Activated CD4-positive, alpha-beta memory T cell treated with anti-CD3 and anti-CD28 coated beads for 36 hours (primary cell): ENCODE measurements around the gene NPS. TPM values are rescaled to one million over a fixed set of nuclear protein-coding genes. Genes with fewer than 3 reads are reported as not detected.

Source experiments
- CTCF ChIA-PET: fragments of 350-600 bp; sonication (Branson Sonifier 250); formaldehyde crosslinking; loops from one replicate; lab custom pipeline; 2021; ENCODE audit warnings: antibody characterized with exemption, inconsistent platforms; lab: Charles Lee
- POLR2A ChIA-PET: fragments of 350-600 bp; sonication (Branson Sonifier 250); formaldehyde crosslinking; loops from one replicate; lab custom pipeline; 2021; ENCODE audit warnings: antibody characterized with exemption; lab: Charles Lee
- DNase-seq: peaks from one replicate; pipeline ENCODE4 v3.0.0-alpha.2; 2020
- H3K27ac Mint-ChIP-seq: one replicate; pipeline ENCODE4 v1.8.0; 2021; ENCODE audit warnings: mixed read lengths
- H3K27me3 Mint-ChIP-seq: one replicate; pipeline ENCODE4 v1.8.0; 2021; ENCODE audit warnings: mixed read lengths
- H3K36me3 Mint-ChIP-seq: one replicate; pipeline ENCODE4 v1.8.0; 2021; ENCODE audit warnings: mixed read lengths
- H3K4me1 Mint-ChIP-seq: one replicate; pipeline ENCODE4 v1.8.0; 2021; ENCODE audit warnings: low read depth, mixed read lengths
- H3K4me3 Mint-ChIP-seq: one replicate; pipeline ENCODE4 v1.8.0; 2021; ENCODE audit warnings: mild to moderate bottlenecking, mixed read lengths
- H3K9me3 Mint-ChIP-seq: one replicate; pipeline ENCODE4 v1.8.0; 2021; ENCODE audit warnings: mixed read lengths
- intact Hi-C: fragments of 100-400 bp; cut with micrococcal nuclease; formaldehyde crosslinking; loops from one replicate; pipeline ENCODE4 v1.15.1; 2023
- total RNA-seq, 2 experiments: library from RNA; stranded (reverse); gene quantifications; one replicate each; pipeline ENCODE4 v1.2.3, GENCODE V29; 2021

The NPS gene
- total RNA-seq, 2 experiments from 2014 or later, result not detected

GRCh38 chr10:127534074-127534473, 15.0 kb upstream of the NPS start:
- Mint-ChIP-seq H3K36me3 (no peaks in the 10 kb centered on the region), H3K4me1 (no peaks in the 10 kb centered on the region), H3K9me3 (no peaks in the 10 kb centered on the region), H3K4me3 (no peak overlapping the region), H3K27me3 (no peaks in the 10 kb centered on the region), H3K27ac (no peak overlapping the region)
- DNase-seq, result no peak
- intact Hi-C loops, result no loop called here
- CTCF ChIA-PET, result no interaction called here
- POLR2A ChIA-PET, result no interaction called here

- no peaks in the 10 kb centered on the region for H3K27me3 Mint-ChIP-seq
- intact Hi-C loops, result no loop called here
- no peaks in the 10 kb centered on the region for H3K9me3 Mint-ChIP-seq
- H3K4me3 Mint-ChIP-seq, result no peak overlapping the region
- DNase-seq, result no peak
- no peak overlapping the region for H3K27ac Mint-ChIP-seq
- no peaks in the 10 kb centered on the region for H3K36me3 Mint-ChIP-seq
- ChIA-PET CTCF (no interaction called here), POLR2A (no interaction called here)
- no peaks in the 10 kb centered on the region for H3K4me1 Mint-ChIP-seq
Observed at GRCh38 chr10:127534496-127534895, 14.6 kb upstream of the NPS start.

GRCh38 chr10:127535802-127536515, 13.2 kb upstream of the NPS start:
- ChIA-PET POLR2A (no interaction called here), CTCF (no interaction called here)
- intact Hi-C loops, result no loop called here
- Mint-ChIP-seq H3K9me3 (no peaks in the 10 kb centered on the region), H3K27ac (no peak overlapping the region), H3K4me3 (no peak overlapping the region), H3K4me1 (no peaks in the 10 kb centered on the region), H3K36me3 (no peaks in the 10 kb centered on the region), H3K27me3 (no peaks in the 10 kb centered on the region)
- DNase-seq, result no peak

- H3K9me3 Mint-ChIP-seq, result no peaks in the 10 kb centered on the region
- ChIA-PET POLR2A (no interaction called here), CTCF (no interaction called here)
- no peak for DNase-seq
- H3K27ac Mint-ChIP-seq, result no peak overlapping the region
- intact Hi-C loops, result no loop called here
- no peaks in the 10 kb centered on the region for H3K4me1 Mint-ChIP-seq
- no peaks in the 10 kb centered on the region for H3K27me3 Mint-ChIP-seq
- no peaks in the 10 kb centered on the region for H3K36me3 Mint-ChIP-seq
- H3K4me3 Mint-ChIP-seq, result no peak overlapping the region
Observed at GRCh38 chr10:127536972-127537760, 11.9 kb upstream of the NPS start.

- Mint-ChIP-seq H3K4me1 (no peaks in the 10 kb centered on the region), H3K27me3 (no peaks in the 10 kb centered on the region), H3K27ac (no peak overlapping the region), H3K9me3 (no peaks in the 10 kb centered on the region), H3K4me3 (no peak overlapping the region), H3K36me3 (no peaks in the 10 kb centered on the region)
- ChIA-PET CTCF (no interaction called here), POLR2A (no interaction called here)
- DNase-seq, result no peak
- intact Hi-C loops, result no loop called here
Observed at GRCh38 chr10:127537924-127538323, 11.2 kb upstream of the NPS start.

GRCh38 chr10:127548022-127548421, 1.1 kb upstream of the NPS start:
- intact Hi-C loops, result no loop called here
- no peaks in the 10 kb centered on the region for H3K36me3 Mint-ChIP-seq
- POLR2A ChIA-PET, result no interaction called here

GRCh38 chr10:127550861-127551260, 1.8 kb downstream of the NPS start:
- intact Hi-C loops, result no loop called here
- DNase-seq, result no peak
- POLR2A ChIA-PET, result no interaction called here
- no peak overlapping the region for H3K4me3 Mint-ChIP-seq
- H3K36me3 Mint-ChIP-seq, result no peaks in the 10 kb centered on the region
- H3K27ac Mint-ChIP-seq, result no peak overlapping the region
- H3K4me1 Mint-ChIP-seq, result no peaks in the 10 kb centered on the region
- CTCF ChIA-PET, result no interaction called here
- peaks cover 6% of the 10 kb centered on the region for H3K9me3 Mint-ChIP-seq
- H3K27me3 Mint-ChIP-seq, result peaks cover 1% of the 10 kb centered on the region

More at GRCh38 chr10:127548022-127548421, 1.1 kb upstream of the NPS start:
- DNase-seq, result no peak
- H3K4me3 Mint-ChIP-seq, result no peak overlapping the region
- H3K27me3 Mint-ChIP-seq, result peaks cover 1% of the 10 kb centered on the region
- H3K4me1 Mint-ChIP-seq, result no peaks in the 10 kb centered on the region
- H3K9me3 Mint-ChIP-seq, result peaks cover 23% of the 10 kb centered on the region
- no peak overlapping the region for H3K27ac Mint-ChIP-seq
- CTCF ChIA-PET, result no interaction called here

- H3K36me3 Mint-ChIP-seq, result no peaks in the 10 kb centered on the region
- H3K9me3 Mint-ChIP-seq, result no peaks in the 10 kb centered on the region
- POLR2A ChIA-PET, result no interaction called here
Observed at GRCh38 chr10:127552446-127552845, 3.3 kb downstream of the NPS start.

GRCh38 chr10:127553417-127553816, 4.3 kb downstream of the NPS start:
- Mint-ChIP-seq H3K4me3 (no peak overlapping the region), H3K9me3 (no peaks in the 10 kb centered on the region), H3K4me1 (no peaks in the 10 kb centered on the region), H3K27ac (no peak overlapping the region), H3K27me3 (peaks cover 6% of the 10 kb centered on the region), H3K36me3 (no peaks in the 10 kb centered on the region)
- ChIA-PET CTCF (interaction anchor here (0.7 kb wide), 1 partner anchor 58 kb away, joined by 3 read pairs; no protein-coding TSS in a partner anchor), POLR2A (no interaction called here)
- no peak for DNase-seq
- intact Hi-C loops, result no loop called here

More at GRCh38 chr10:127552446-127552845, 3.3 kb downstream of the NPS start:
- peaks cover 6% of the 10 kb centered on the region for H3K27me3 Mint-ChIP-seq
- CTCF ChIA-PET, result no interaction called here
- DNase-seq, result no peak
- no peak overlapping the region for H3K4me3 Mint-ChIP-seq
- H3K4me1 Mint-ChIP-seq, result no peaks in the 10 kb centered on the region
- H3K27ac Mint-ChIP-seq, result no peak overlapping the region
- intact Hi-C loops, result no loop called here

- intact Hi-C loops, result no loop called here
- peaks cover 5% of the 10 kb centered on the region for H3K27me3 Mint-ChIP-seq
- no peak for DNase-seq
Observed at GRCh38 chr10:127556916-127557315, 7.8 kb downstream of the NPS start.

GRCh38 chr10:127561647-127562046, 12.5 kb downstream of the NPS start:
- no peak for DNase-seq
- H3K27ac Mint-ChIP-seq, result no peak overlapping the region
- H3K9me3 Mint-ChIP-seq, result peaks cover 8% of the 10 kb centered on the region
- no peaks in the 10 kb centered on the region for H3K4me1 Mint-ChIP-seq
- H3K4me3 Mint-ChIP-seq, result no peak overlapping the region
- no peaks in the 10 kb centered on the region for H3K36me3 Mint-ChIP-seq
- intact Hi-C loops, result loop anchor here (5.0 kb wide), 1 partner anchor 291 kb away; no protein-coding TSS in a partner anchor
- H3K27me3 Mint-ChIP-seq, result peaks cover 5% of the 10 kb centered on the region
- POLR2A ChIA-PET, result no interaction called here
- CTCF ChIA-PET, result interaction anchor here (0.7 kb wide), 1 partner anchor 17 kb away, joined by 3 read pairs; no protein-coding TSS in a partner anchor

More at GRCh38 chr10:127556916-127557315, 7.8 kb downstream of the NPS start:
- ChIA-PET CTCF (no interaction called here), POLR2A (no interaction called here)
- Mint-ChIP-seq H3K27ac (no peak overlapping the region), H3K9me3 (peaks cover 8% of the 10 kb centered on the region), H3K4me3 (no peak overlapping the region), H3K36me3 (no peaks in the 10 kb centered on the region), H3K4me1 (no peaks in the 10 kb centered on the region)

- H3K27ac Mint-ChIP-seq, result no peak overlapping the region
- CTCF ChIA-PET, result interaction anchor here (1.4 to 2.8 kb wide), 2 partner anchors 290 to 448 kb away, joined by 3 to 17 read pairs; no protein-coding TSS in a partner anchor
- peak; percentile 35 for DNase-seq
Observed at GRCh38 chr10:127563718-127564553, 14.8 kb downstream of the NPS start.

More at GRCh38 chr10:127563718-127564553, 14.8 kb downstream of the NPS start:
- Mint-ChIP-seq H3K36me3 (no peaks in the 10 kb centered on the region), H3K4me3 (no peak overlapping the region), H3K9me3 (peaks cover 8% of the 10 kb centered on the region), H3K27me3 (no peaks in the 10 kb centered on the region), H3K4me1 (no peaks in the 10 kb centered on the region)
- POLR2A ChIA-PET, result no interaction called here
- intact Hi-C loops, result loop anchor here (5.0 kb wide), 1 partner anchor 288 kb away; no protein-coding TSS in a partner anchor
